Fibroblast of lung (primary cell): Measurements from ENCODE around the gene ABCB9.

ENCODE experiments used
- CTCF ChIP-seq, 2 donors: IDR thresholded peaks in 1 of 2; conservative IDR thresholded peaks in 1 of 2; 1 replicate in 1 of 2; 2 replicates in 1 of 2; pipeline ENCODE4 v1.5.1; 2011 to 2012; ENCODE audit warnings: low read length in 2 of 2, control low read depth in 1 of 2, inconsistent platforms in 1 of 2, low read depth in 1 of 2, mild to moderate bottlenecking in 1 of 2
- EZH2 ChIP-seq: IDR thresholded peaks from 2 replicates; pipeline ENCODE4 v1.5.1; 2012; ENCODE audit warnings: low read length, control low read depth, mild to moderate bottlenecking; ENCODE audit errors: missing control alignments

GRCh38 chr12:122997343-122998250 is 31.3 kb upstream of the ABCB9 start:
- TF ChIP-seq CTCF (conservative IDR thresholded peaks at IDR 0.05 in 1 of 2, IDR thresholded peaks at IDR 0.05 in 1 of 2; ENCODE audit: low read depth in 1 of 2, low read length in 2 of 2): no peak
- TF ChIP-seq EZH2: no peak
